Ovary (tissue), 3 donors: ENCODE data around the gene OR2L13.

ENCODE experiments used
- CTCF ChIP-seq, 3 donors: fragments of 450-650 bp in 2 of 3; fragments of 200-600 bp in 1 of 3; IDR thresholded peaks; one replicate each; pipeline versions ENCODE4 v1.5.1 to v1.8.0; 2016 to 2022; ENCODE audit warnings: antibody characterized with exemption in 3 of 3, mild to moderate bottlenecking in 1 of 3
- POLR2A ChIP-seq: fragments of 450-650 bp; IDR thresholded peaks from one replicate; pipeline ENCODE4 v1.6.1; 2017; ENCODE audit warnings: antibody characterized with exemption, mild to moderate bottlenecking, moderate library complexity
- donor health status: DM: no; HTN: no; CAD: no.

- TF ChIP-seq CTCF (IDR thresholded peaks at IDR 0.05): no peak
- no peak for TF ChIP-seq POLR2A
Measured at GRCh38 chr1:248143311-248143710, 48.3 kb downstream of the OR2L13 start.
